Tibial artery (tissue), 4 donors: Measurements from ENCODE around the gene TRIM43B.
"Not testable (repeated sequence)": the region's sequence is repeated elsewhere in the genome, so short reads cannot be mapped to it uniquely, and the experiment has no call there.

Experiments used
- DNase-seq, 2 donors: peaks; one replicate each; pipeline ENCODE4 v3.0.0-alpha.2; 2019
- H3K27ac ChIP-seq, 2 donors: fragments of 200-600 bp; sonication (generic) in 1 of 2; 1 replicate in 1 of 2; 2 replicates in 1 of 2; pipeline ENCODE4 v1.5.1; 2018 to 2019; ENCODE audit warnings: mild to moderate bottlenecking in 1 of 2
- H3K27me3 ChIP-seq, 2 donors: fragments of 200-600 bp; sonication (generic) in 1 of 2; one replicate each; pipeline versions ENCODE4 v1.5.1 to v1.6.0; 2016 to 2019
- H3K36me3 ChIP-seq, 3 donors: fragments of 200-600 bp; sonication (generic) in 2 of 3; one replicate each; pipeline ENCODE4 v1.5.1; 2016 to 2019; ENCODE audit warnings: mild to moderate bottlenecking in 2 of 3
- H3K4me1 ChIP-seq, 4 donors: fragments of 200-600 bp; sonication (generic) in 2 of 4; 1 replicate in 3 of 4; 2 replicates in 1 of 4; pipeline ENCODE4 v1.5.1; 2016 to 2019
- H3K4me3 ChIP-seq, 2 donors: fragments of 200-600 bp; sonication (generic) in 1 of 2; 1 replicate in 1 of 2; 2 replicates in 1 of 2; pipeline ENCODE4 v1.5.1; 2018 to 2019; ENCODE audit warnings: mild to moderate bottlenecking in 2 of 2
- H3K9me3 ChIP-seq, 3 donors: fragments of 200-600 bp; sonication (generic) in 1 of 3; one replicate each; pipeline ENCODE4 v1.5.1; 2016 to 2019
- intact Hi-C: fragments of 100-400 bp; cut with DNase I; formaldehyde crosslinking; loops from one replicate; pipeline ENCODE4 v1.15.0; 2023; ENCODE audit warnings: low total_unique reads

The TRIM43B gene

DNA sequence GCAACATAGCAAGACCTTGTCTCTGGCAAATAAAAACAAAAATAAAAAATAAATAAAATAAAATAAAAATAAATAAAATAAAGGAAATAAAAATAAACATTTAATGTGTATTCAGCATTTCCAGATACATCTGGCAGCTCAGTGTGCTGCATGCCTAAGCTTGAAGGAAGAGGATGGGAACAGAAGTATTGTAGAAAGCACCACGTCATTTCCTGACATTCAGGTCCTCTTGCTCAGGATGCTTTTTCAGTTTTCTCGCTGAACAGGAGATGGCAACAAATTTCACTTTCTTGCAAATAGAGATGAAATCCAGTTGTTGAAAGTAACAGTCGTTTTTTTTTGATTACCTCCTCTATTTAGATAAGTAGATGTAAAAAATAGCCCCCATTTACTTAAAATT is 21.3 kb downstream of the TRIM43B start:
- DNase-seq, H3K27ac ChIP-seq, H3K4me3 ChIP-seq, H3K4me1 ChIP-seq, H3K27me3 ChIP-seq, intact Hi-C loops, H3K9me3 ChIP-seq, H3K36me3 ChIP-seq: not testable (repeated sequence)

DNA sequence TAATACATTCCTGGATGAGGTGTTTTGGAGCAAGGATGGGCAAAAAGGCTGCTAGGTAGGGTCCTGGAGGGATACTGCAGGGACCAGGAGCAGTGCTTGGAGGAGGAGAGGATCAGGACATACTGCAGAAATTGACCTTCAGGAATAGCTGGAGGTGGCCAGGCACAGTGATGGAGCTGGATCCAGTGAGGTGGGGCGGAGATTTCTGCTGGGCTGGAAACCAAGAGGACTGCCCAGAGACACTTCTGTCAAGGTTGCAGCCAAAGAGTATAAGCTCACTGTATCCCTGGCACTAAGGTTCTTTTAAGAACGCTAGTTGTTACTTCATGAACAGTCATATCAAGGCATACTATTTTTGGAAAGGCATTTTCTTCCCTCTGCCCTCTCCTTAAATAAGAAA is 39.2 kb downstream of the TRIM43B start:
- intact Hi-C loops, H3K4me3 ChIP-seq, H3K36me3 ChIP-seq, DNase-seq, H3K27ac ChIP-seq, H3K4me1 ChIP-seq, H3K27me3 ChIP-seq, H3K9me3 ChIP-seq: not testable (repeated sequence)

DNA sequence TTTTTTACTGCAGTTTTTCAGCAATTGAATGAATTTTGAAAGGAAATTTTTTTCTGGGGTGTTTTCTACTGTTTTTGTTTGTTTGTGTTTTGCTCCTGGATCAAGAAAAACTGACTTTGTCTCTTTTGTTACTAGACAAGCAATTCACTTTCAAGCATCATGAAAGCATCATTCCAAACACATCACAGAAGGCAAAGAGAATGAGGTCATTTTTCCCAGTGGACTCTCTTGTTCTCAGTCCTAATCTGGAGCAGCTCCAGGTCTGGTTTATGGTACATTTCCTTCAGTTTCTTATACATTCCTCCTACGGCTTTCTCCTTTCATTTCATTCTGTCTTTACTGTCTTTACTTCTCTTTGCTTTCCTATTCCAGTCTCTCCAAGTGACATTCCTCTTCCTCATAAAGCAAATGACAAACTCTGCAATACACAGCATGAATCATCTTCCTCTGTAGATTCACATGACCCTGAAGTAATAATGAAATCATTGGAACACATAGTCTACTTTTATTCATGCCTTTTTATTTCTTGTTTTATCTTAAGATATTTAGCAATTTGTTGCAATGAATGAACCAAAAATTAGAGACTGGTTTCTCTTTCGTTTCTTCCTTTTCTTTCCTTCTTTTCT is 42.0 kb downstream of the TRIM43B start:
- DNase-seq, H3K36me3 ChIP-seq, H3K4me1 ChIP-seq, H3K27ac ChIP-seq, intact Hi-C loops, H3K27me3 ChIP-seq, H3K4me3 ChIP-seq, H3K9me3 ChIP-seq: not testable (repeated sequence)

DNA sequence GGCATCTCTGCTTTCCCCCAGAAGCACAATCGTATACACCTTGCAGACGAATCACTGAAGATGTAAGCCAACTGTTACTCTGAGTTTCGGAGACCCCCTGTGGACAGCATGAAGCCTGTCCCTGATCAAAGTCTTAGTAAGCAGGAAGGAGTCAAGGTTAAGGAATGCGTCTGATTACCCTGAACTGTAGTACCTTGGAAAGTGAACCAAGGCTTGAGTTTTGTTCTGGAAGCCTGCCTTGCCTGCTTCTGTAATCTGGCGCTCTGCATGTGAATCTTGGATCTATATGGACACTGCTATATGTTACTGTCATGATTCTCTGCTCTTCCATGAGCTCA is 48.7 kb downstream of the TRIM43B start:
- H3K4me1 ChIP-seq, H3K9me3 ChIP-seq, intact Hi-C loops, H3K36me3 ChIP-seq, H3K4me3 ChIP-seq, H3K27ac ChIP-seq, H3K27me3 ChIP-seq, DNase-seq: not testable (repeated sequence)

DNA sequence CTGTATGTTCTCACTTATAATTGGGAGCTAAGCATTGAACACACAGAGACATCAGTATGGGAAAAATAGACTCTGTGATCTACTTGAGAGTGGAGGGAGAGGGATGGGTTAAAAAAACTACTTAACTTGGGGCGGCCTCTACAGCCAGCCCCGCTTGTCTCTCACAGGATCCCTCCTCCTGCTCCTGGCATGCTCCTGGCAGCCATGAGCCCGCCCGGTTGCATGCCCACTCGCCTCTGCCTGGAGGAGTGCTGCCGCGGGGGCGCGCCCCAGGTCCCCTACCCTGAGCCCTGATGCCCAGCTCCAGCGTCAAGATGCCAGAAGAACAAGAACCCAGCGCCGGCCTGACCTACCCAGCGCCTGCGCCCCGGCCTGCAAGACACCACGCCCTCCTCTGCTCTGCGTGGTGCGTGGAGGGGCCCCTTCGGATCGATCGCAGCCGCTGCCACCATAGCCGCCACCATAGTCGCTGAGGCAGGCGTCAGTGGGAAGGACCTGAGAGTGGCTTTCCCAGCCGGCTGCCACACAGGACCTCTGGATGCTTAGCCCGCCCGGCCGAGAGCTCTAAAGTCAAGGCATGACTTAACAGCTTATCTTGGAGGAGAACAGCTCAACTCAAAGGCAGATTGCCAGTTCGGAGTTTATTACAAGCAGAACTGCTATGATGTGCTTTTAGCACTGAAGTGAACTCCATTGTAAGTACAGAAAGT is 49.2 kb downstream of the TRIM43B start:
- H3K27ac ChIP-seq, DNase-seq, H3K9me3 ChIP-seq, H3K4me3 ChIP-seq, H3K4me1 ChIP-seq, intact Hi-C loops, H3K27me3 ChIP-seq, H3K36me3 ChIP-seq: not testable (repeated sequence)

DNA sequence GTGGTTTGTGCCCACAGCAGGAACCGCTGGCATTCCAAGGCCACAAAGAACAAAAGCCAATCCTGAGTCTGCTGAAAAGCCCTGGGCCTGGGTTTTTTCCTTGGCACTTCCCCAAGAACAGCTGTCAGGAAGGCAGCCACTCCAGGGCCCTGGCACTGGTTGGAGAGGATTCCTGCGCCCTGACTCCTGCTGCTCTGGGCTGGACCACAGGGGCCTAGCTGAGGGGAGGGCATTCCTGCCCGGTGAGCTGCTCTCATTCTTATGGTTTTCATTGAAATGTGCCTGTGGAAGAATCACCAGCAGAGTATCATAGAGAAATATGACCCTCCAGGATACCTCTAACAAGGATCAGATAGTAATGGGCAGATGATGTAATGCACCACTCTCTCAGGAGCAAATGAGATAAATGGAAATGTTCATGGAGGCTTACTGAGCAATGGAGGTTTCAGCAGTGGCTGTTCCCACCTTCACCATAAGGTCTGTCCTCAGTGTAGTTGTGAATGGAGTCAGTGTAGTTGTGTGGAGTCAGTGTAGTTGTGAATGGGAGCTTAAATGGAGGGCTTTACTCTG is 50.0 kb downstream of the TRIM43B start:
- H3K36me3 ChIP-seq, H3K4me1 ChIP-seq, intact Hi-C loops, H3K9me3 ChIP-seq, H3K4me3 ChIP-seq, H3K27ac ChIP-seq, H3K27me3 ChIP-seq: not testable (repeated sequence)
- peak in 1 of 2 donors; percentile 74 for DNase-seq

DNA sequence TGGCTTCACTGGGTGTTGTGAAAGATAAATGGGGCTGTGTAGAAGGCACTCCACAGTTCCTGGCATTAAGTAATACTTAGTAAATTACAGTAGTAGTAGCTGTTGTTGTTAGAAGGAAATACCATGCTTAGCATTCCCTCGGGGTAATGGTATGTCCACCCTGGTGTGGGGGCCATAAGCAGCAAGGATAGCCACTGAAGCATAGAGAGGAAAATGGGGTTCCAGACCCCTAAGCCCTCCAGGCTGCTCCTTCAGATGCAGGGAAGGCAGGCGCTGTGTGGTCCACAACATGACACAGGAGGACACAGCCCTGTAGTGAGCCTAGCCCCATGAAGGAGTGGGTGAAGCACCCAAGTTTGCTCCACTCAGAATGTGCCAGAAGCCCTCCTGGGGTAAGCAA is 50.6 kb downstream of the TRIM43B start:
- H3K27ac ChIP-seq, H3K36me3 ChIP-seq, H3K4me3 ChIP-seq: not testable (repeated sequence)

DNA sequence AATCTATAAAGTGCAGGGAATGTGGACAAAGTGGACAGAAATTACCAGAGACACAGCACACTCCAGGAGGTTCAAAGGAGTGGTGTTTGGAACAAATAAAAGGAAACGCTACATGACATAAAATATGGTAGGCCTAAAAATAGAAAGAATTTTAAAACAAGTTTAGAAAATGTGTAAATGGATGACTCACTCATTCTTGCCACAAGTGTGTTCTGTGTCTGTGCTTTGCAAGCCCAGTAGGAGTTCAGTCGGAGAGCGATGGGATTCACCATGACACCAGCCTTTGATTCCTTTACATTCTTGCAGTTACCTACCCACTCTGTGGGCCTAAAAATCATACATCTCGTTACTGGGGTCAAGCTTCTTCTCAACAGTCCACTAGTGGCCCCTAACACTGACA is 51.2 kb downstream of the TRIM43B start:
- H3K27ac ChIP-seq, H3K27me3 ChIP-seq, H3K9me3 ChIP-seq, H3K4me1 ChIP-seq, DNase-seq, H3K4me3 ChIP-seq, H3K36me3 ChIP-seq, intact Hi-C loops: not testable (repeated sequence)

More for the DNA sequence above, 50.6 kb downstream of the TRIM43B start:
- DNase-seq, H3K27me3 ChIP-seq, H3K9me3 ChIP-seq, intact Hi-C loops, H3K4me1 ChIP-seq: not testable (repeated sequence)

DNA sequence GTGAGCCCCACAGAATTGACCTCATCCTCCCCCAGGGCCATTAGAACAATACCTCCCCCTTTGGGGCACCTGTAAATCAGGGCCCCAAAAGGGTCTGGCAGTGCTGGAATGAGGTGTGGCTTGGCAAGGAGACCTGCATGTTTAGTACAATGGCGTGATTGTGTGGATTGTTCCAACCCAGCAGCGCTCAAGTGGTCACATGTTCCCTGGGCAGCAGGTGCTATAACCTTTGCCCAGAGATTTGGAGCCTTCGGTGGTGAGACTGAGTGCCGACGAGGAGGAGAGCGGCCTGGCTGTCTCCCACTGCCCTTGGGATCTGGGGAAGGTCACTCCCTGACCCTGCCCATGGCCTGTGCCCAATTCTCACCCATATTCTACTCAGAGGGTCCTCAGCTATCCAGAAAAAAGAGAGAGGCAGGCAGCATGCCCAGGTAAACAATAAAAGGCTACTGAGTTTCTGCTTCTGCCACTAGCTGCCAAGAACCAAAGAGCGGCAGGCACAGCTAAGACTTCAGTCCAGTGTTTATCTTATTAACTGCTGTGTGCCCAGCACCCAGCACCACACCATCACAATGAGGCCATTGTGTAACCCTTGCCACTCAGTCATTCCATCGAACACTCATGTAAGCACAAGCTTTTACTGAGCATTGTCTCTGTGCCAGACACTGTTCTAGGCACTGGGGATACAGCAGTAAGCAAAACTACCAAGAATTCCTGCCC is 54.6 kb downstream of the TRIM43B start:
- H3K4me1 ChIP-seq, H3K27me3 ChIP-seq, DNase-seq, H3K9me3 ChIP-seq, H3K36me3 ChIP-seq, H3K27ac ChIP-seq, intact Hi-C loops, H3K4me3 ChIP-seq: not testable (repeated sequence)

DNA sequence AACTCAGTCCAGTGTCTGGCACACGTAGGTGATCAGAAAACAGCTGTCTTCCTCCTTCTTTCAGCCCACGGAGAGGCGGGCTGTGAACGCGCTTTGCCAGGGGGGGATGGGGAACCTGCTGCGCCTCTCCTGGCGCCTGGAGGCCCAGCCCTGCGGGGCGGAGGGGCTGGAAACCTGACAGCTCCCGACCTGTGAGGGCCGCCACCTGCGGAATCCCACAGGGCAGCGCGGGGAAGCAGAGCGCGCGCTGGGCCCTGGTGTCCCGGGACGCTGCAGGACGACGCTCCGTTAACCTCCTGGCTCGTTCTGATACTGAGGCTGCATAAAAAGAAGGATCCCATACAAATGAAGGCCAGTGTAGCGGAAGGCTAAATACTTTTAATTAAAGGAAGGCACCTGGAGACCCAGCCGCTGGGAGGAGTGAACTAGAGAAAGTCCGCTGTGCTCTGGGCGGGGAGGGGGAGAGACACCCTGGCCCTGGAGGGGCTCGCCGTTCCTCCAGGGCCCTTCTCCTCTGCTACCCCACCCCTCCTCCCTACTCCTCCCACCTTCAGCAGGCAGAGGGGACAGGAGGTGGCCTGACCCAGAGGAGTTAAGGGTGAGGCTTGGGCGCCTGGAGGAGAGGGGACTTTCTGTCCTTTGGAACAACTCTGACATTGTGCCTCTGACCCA is 57.2 kb downstream of the TRIM43B start:
- H3K4me3 ChIP-seq, H3K36me3 ChIP-seq, H3K9me3 ChIP-seq, H3K4me1 ChIP-seq, H3K27ac ChIP-seq, H3K27me3 ChIP-seq, intact Hi-C loops, DNase-seq: not testable (repeated sequence)
